Astrocyte of the cerebellum (primary cell): Measurements from ENCODE around the gene RNF213.

ENCODE experiments used
- DNase-seq: peaks from one replicate; pipeline ENCODE4 v3.0.0-alpha.2; 2011; ENCODE audit warnings: low read depth
- H3K4me3 ChIP-seq: 2 replicates; pipeline ENCODE4 v1.5.1; 2011; ENCODE audit warnings: mild to moderate bottlenecking, low read depth, low read length, moderate library complexity
- in situ Hi-C: cut with HindIII; loops from 2 replicates; pipeline ENCODE4 v1.10.0; 2017; ENCODE audit warnings: low sequenced_read_pairs
- TF ChIP-seq, protein P1 (sequence below): IDR thresholded peaks from 2 replicates; pipeline ENCODE4 v1.5.1; 2012; ENCODE audit warnings: low read length, low read depth, moderate library complexity, mild to moderate bottlenecking; ENCODE audit errors: missing control alignments

RNF213 gene

GRCh38 chr17:80244871-80245509 is 15.7 kb upstream of the RNF213 start:
- TF ChIP-seq, protein P1, sequence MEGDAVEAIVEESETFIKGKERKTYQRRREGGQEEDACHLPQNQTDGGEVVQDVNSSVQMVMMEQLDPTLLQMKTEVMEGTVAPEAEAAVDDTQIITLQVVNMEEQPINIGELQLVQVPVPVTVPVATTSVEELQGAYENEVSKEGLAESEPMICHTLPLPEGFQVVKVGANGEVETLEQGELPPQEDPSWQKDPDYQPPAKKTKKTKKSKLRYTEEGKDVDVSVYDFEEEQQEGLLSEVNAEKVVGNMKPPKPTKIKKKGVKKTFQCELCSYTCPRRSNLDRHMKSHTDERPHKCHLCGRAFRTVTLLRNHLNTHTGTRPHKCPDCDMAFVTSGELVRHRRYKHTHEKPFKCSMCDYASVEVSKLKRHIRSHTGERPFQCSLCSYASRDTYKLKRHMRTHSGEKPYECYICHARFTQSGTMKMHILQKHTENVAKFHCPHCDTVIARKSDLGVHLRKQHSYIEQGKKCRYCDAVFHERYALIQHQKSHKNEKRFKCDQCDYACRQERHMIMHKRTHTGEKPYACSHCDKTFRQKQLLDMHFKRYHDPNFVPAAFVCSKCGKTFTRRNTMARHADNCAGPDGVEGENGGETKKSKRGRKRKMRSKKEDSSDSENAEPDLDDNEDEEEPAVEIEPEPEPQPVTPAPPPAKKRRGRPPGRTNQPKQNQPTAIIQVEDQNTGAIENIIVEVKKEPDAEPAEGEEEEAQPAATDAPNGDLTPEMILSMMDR, result no peak
- in situ Hi-C loops, result no loop called here
- DNase-seq, result no peak
- H3K4me3 ChIP-seq, result no peak overlapping the region

DNA sequence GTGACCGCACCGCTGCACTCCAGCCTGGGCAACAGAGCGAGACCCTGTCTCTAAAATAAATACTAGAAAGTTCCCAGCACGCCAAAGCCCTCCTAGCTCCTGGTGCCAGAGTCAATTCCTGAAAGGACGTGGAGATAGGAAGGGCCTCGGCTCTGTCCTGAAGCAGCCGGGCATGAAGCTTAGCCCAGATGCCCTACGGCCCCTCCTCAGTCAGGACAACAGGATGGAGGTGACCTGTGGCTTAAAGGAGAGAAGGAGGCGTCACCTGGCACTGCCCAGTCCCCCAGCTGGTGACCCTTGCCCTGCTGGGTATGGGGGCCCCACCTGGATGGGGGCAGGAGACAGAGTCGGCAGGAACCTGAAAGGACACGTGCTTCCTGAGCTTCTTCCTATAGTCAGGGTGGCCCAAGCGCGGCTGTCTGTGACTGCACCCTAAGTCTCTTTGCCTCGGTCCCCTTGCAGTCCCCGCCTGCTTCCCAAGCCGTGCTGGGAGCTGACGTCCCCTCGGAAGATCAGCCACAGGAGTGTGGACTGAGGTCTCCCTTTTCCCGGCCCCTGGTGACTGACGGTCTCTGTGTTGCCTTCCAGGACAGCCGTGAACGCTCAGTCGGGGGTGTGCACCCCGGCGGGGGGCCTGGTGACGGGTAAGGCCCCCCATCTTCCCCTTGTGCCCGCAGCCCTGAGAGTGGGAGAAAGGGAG is 14.9 kb upstream of the RNF213 start:
- in situ Hi-C loops, result no loop called here
- H3K4me3 ChIP-seq, result no peak overlapping the region
- no peak for DNase-seq
- TF ChIP-seq, protein P1, result no peak

- no peak for DNase-seq
- H3K4me3 ChIP-seq, result no peak overlapping the region
- TF ChIP-seq, protein P1, result no peak
- in situ Hi-C loops, result no loop called here
Measured at GRCh38 chr17:80246266-80246681, 14.4 kb upstream of the RNF213 start.

- in situ Hi-C loops, result no loop called here
- TF ChIP-seq, protein P1, result no peak
- DNase-seq, result no peak
- H3K4me3 ChIP-seq, result no peak overlapping the region
Measured at GRCh38 chr17:80246726-80247125, 13.9 kb upstream of the RNF213 start.

- in situ Hi-C loops, result no loop called here
- DNase-seq, result no peak
- TF ChIP-seq, protein P1, result no peak
- H3K4me3 ChIP-seq, result no peak overlapping the region
Measured at GRCh38 chr17:80247561-80247960, 13.1 kb upstream of the RNF213 start.

DNA sequence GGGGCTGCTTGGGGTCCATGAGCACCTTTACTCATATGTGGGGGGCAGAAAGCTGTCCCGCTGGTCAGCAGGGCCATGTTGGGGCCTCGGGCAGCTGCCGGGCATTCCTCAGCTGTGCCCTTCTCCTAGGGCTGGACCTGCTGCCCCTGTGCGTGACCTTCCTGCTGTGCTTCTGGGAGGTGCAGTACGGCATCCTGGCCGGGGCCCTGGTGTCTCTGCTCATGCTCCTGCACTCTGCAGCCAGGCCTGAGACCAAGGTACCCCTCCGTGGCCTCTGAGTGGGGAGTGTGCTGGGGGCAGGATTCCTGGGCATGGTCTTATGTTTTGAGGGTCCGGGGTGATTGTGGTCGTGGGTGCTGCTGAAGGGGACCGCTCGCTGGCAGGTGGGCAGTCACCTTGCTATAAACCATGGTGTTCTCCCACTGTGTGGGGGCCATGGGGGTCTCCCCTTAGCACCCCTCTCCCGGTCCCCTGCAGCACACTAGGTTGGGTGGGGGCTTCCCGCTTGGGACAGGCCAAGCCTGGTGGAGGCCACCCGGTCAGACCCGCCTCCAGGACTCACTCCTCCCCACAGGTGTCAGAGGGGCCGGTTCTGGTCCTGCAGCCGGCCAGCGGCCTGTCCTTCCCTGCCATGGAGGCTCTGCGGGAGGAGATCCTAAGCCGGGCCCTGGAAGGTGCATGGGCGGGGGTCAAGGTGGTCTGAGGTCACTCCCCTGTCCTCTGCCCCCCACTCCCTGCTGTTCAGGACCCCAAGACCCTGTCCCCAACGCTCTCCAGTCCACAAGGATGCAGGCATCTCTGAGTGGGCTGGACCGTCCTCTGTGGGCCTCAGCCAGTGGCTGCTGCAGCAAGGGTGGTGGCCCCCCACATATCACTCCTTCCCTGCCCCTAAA is 12.4 kb upstream of the RNF213 start:
- no peak overlapping the region for H3K4me3 ChIP-seq
- in situ Hi-C loops, result no loop called here
- TF ChIP-seq, protein P1, result no peak
- DNase-seq, result no peak
